CD14-positive monocyte (primary cell): ENCODE measurements around the gene NEURL1B. TPM values are rescaled to one million over a fixed set of nuclear protein-coding genes. Genes with fewer than 3 reads are reported as not detected.

Source experiments
- DNase-seq, 3 donors: peaks; one replicate each; pipeline ENCODE4 v3.0.0-alpha.2; 2011 to 2022
- H2AFZ ChIP-seq: 2 replicates; pipeline ENCODE4 v1.6.0; 2012; ENCODE audit warnings: mild to moderate bottlenecking, low read depth, low read length, inconsistent platforms; ENCODE audit not compliant: insufficient read depth, poor library complexity, severe bottlenecking
- H3K27ac ChIP-seq, 2 donors: 1 replicate in 1 of 2; 2 replicates in 1 of 2; pipeline ENCODE4 v1.5.1; 2012 to 2013; ENCODE audit warnings: low read length in 2 of 2, control low read depth in 1 of 2, inconsistent platforms in 1 of 2, low read depth in 1 of 2, mild to moderate bottlenecking in 1 of 2
- H3K27me3 ChIP-seq, 2 donors: one replicate each; pipeline versions ENCODE4 v1.6.0 to v1.6.1; 2011 to 2013; ENCODE audit warnings: low read length in 2 of 2; ENCODE audit not compliant: control insufficient read depth in 2 of 2, insufficient read depth in 2 of 2
- H3K36me3 ChIP-seq, 2 donors: replicated peaks in 1 of 2; 1 replicate in 1 of 2; 2 replicates in 1 of 2; pipeline versions ENCODE4 v1.5.1 to v1.6.1; 2012 to 2013; ENCODE audit warnings: low read length in 2 of 2, control low read depth in 1 of 2, inconsistent platforms in 1 of 2, mild to moderate bottlenecking in 1 of 2; ENCODE audit not compliant: insufficient read depth in 2 of 2, control insufficient read depth in 1 of 2
- H3K4me1 ChIP-seq, 2 donors: 1 replicate in 1 of 2; 2 replicates in 1 of 2; pipeline versions ENCODE4 v1.5.1 to v1.6.1; 2012 to 2013; ENCODE audit warnings: low read length in 2 of 2, control low read depth in 1 of 2, inconsistent platforms in 1 of 2, mild to moderate bottlenecking in 1 of 2, moderate library complexity in 1 of 2; ENCODE audit not compliant: insufficient read depth in 2 of 2, control insufficient read depth in 1 of 2
- H3K4me2 ChIP-seq: replicated peaks from 2 replicates; pipeline ENCODE3; 2012; ENCODE audit warnings: low read length, moderate library complexity, mild to moderate bottlenecking; ENCODE audit not compliant: poor library complexity, severe bottlenecking; ENCODE audit errors: extremely low read depth
- H3K4me3 ChIP-seq, 3 experiments: fragments of 200-600 bp in 1 of 3; sonication (generic) in 1 of 3; replicated peaks in 1 of 3; 1 replicate in 2 of 3; 2 replicates in 1 of 3; pipeline ENCODE4 v1.5.1; 2011 to 2013; ENCODE audit warnings: low read length in 3 of 3, mild to moderate bottlenecking in 3 of 3, control low read depth in 2 of 3, low read depth in 2 of 3, inconsistent platforms in 1 of 3, moderate library complexity in 1 of 3
- H3K79me2 ChIP-seq: 2 replicates; pipeline ENCODE4 v1.6.0; 2012; ENCODE audit warnings: mild to moderate bottlenecking, control low read depth, inconsistent platforms, low read length, moderate library complexity; ENCODE audit not compliant: insufficient read depth
- H3K9ac ChIP-seq: 2 replicates; pipeline ENCODE4 v1.6.0; 2017; ENCODE audit warnings: low read length, mild to moderate bottlenecking; ENCODE audit not compliant: insufficient read depth, poor library complexity, severe bottlenecking
- H3K9me3 ChIP-seq, 2 donors: replicated peaks in 1 of 2; 1 replicate in 1 of 2; 2 replicates in 1 of 2; pipeline versions ENCODE4 v1.5.1 to v1.6.1; 2012 to 2013; ENCODE audit warnings: low read length in 2 of 2, control low read depth in 1 of 2; ENCODE audit not compliant: control insufficient read depth in 1 of 2, insufficient read depth in 1 of 2
- H4K20me1 ChIP-seq: 2 replicates; pipeline ENCODE4 v1.6.0; 2012; ENCODE audit warnings: mild to moderate bottlenecking, low read length, control low read depth, moderate library complexity; ENCODE audit not compliant: insufficient read depth
- H3K27ac Mint-ChIP-seq, 7 donors: one replicate each; pipeline ENCODE4 v1.8.0; 2020; ENCODE audit warnings: mild to moderate bottlenecking in 7 of 7, mixed read lengths in 7 of 7, moderate library complexity in 6 of 7, inconsistent platforms in 2 of 7
- H3K27me3 Mint-ChIP-seq, 3 donors: one replicate each; pipeline ENCODE4 v1.8.0; 2021 to 2022; ENCODE audit warnings: low read depth in 3 of 3, mild to moderate bottlenecking in 3 of 3, mixed read lengths in 3 of 3, moderate library complexity in 3 of 3, inconsistent platforms in 1 of 3
- H3K36me3 Mint-ChIP-seq, 2 donors: one replicate each; pipeline ENCODE4 v1.8.0; 2020; ENCODE audit warnings: mixed read lengths in 2 of 2, inconsistent platforms in 1 of 2, mild to moderate bottlenecking in 1 of 2
- H3K4me1 Mint-ChIP-seq: one replicate; pipeline ENCODE4 v1.8.0; 2020; ENCODE audit warnings: mild to moderate bottlenecking, mixed read lengths
- H3K4me3 Mint-ChIP-seq, 2 donors: one replicate each; pipeline ENCODE4 v1.8.0; 2020; ENCODE audit warnings: mild to moderate bottlenecking in 2 of 2, mixed read lengths in 2 of 2, moderate library complexity in 1 of 2
- H3K9me3 Mint-ChIP-seq, 7 donors: one replicate each; pipeline ENCODE4 v1.8.0; 2020 to 2022; ENCODE audit warnings: mixed read lengths in 7 of 7, mild to moderate bottlenecking in 6 of 7, moderate library complexity in 6 of 7, inconsistent platforms in 2 of 7
- CTCF ChIP-seq: fragments of 200-600 bp; IDR thresholded peaks from one replicate; pipeline ENCODE4 v1.8.0; 2022; ENCODE audit warnings: antibody characterized with exemption, mild to moderate bottlenecking
- WGBS: methylation state at CpG from one replicate; pipeline ENCODE4 v1.1.5; 2013; ENCODE audit warnings: missing lambda C conversion rate; ENCODE audit not compliant: insufficient coverage; 5-methylcytosine and 5-hydroxymethylcytosine counted together
- intact Hi-C, 2 donors: fragments of 100-400 bp; cut with micrococcal nuclease; formaldehyde crosslinking; loops; one replicate each; pipeline versions ENCODE4 v1.15.0 to v1.15.1; 2023
- polyA plus RNA-seq, 3 donors: library from polyadenylated mRNA; depleted of rRNA in 1 of 3; unstranded in 2 of 3; stranded (reverse) in 1 of 3; fragments of 300-500 nt in 2 of 3; fragments of >200 nt in 1 of 3; fragmentation: Illumina TruSeq in 2 of 3; gene quantifications; 1 replicate in 2 of 3; 2 replicates in 1 of 3; pipeline ENCODE4 v1.2.3, GENCODE V29; 2012 to 2021

Gene NEURL1B
- polyA plus RNA-seq, 3 donors, result 0.01 TPM; not detected in 2

GRCh38 chr5:172712610-172713009 lies 71.5 kb downstream of the NEURL1B start:
- intact Hi-C loops, result loop anchor here in 1 of 2 donors (10.0 kb wide), 1 partner anchor 122 kb away; the partner anchor contains the start of gene ERGIC1
- Histone ChIP-seq H3K4me2 (no peak overlapping the region), H3K4me1 (peaks cover 12 to 18% of the 10 kb centered on the region in 2 donors), H2AFZ (no peak overlapping the region), H3K27ac (no peak overlapping the region), H3K9me3 (no peaks in the 10 kb centered on the region), H3K79me2 (no peaks in the 10 kb centered on the region), H4K20me1 (no peaks in the 10 kb centered on the region), H3K9ac (no peak overlapping the region), H3K4me3 (no peak overlapping the region), H3K27me3 (peaks cover 0 to 4% of the 10 kb centered on the region in 2 donors), H3K36me3 (no peaks in the 10 kb centered on the region)
- Mint-ChIP-seq H3K36me3 (no peaks in the 10 kb centered on the region), H3K27ac (no peak overlapping the region), H3K9me3 (no peaks in the 10 kb centered on the region), H3K27me3 (peaks cover 8 to 17% (median 11%) of the 10 kb centered on the region in 3 donors), H3K4me3 (no peak overlapping the region), H3K4me1 (peaks cover 19% of the 10 kb centered on the region)
- no peak for DNase-seq
- no peak for TF ChIP-seq CTCF
- 69% methylated on average over 8 of the region's 8 CpGs for WGBS

GRCh38 chr5:172713113-172713808 lies 72.2 kb downstream of the NEURL1B start:
- Histone ChIP-seq H4K20me1 (no peaks in the 10 kb centered on the region), H3K27ac (no peak overlapping the region), H3K79me2 (no peaks in the 10 kb centered on the region), H3K9me3 (no peaks in the 10 kb centered on the region), H3K4me3 (no peak overlapping the region), H3K9ac (no peak overlapping the region), H2AFZ (no peak overlapping the region), H3K36me3 (no peaks in the 10 kb centered on the region), H3K4me2 (no peak overlapping the region), H3K4me1 (peaks cover 12 to 18% of the 10 kb centered on the region in 2 donors), H3K27me3 (peaks cover 0 to 4% of the 10 kb centered on the region in 2 donors)
- Mint-ChIP-seq H3K27me3 (peaks cover 8 to 16% (median 14%) of the 10 kb centered on the region in 3 donors), H3K4me3 (no peak overlapping the region), H3K9me3 (no peaks in the 10 kb centered on the region), H3K27ac (peak overlapping the region in 1 of 7 donors; percentile 33), H3K36me3 (no peaks in the 10 kb centered on the region), H3K4me1 (peaks cover 19% of the 10 kb centered on the region)
- intact Hi-C loops, result loop anchor here in 1 of 2 donors (10.0 kb wide), 1 partner anchor 122 kb away; the partner anchor contains the start of gene ERGIC1
- 5% methylated on average over 14 of the region's 15 CpGs for WGBS
- peak; percentile 23 to 66 (median 38) for DNase-seq
- peak; percentile 99 for TF ChIP-seq CTCF
